Smooth muscle cell (in vitro differentiated cells): ENCODE results near the gene CLTC. TPM values are rescaled to one million over a fixed set of nuclear protein-coding genes. Genes with fewer than 3 reads are reported as not detected.

Experiments used
- DNase-seq: peaks from one replicate; lab custom pipeline; 2025; ENCODE audit not compliant: unreplicated experiment; lab: John Stamatoyannopoulos, UW
- H2AFZ ChIP-seq: fragments of 200-600 bp; sonication (generic); 2 replicates; pipeline ENCODE4 v1.6.0; 2016; ENCODE audit warnings: antibody characterized with exemption, low read depth, mild to moderate bottlenecking
- H3F3A ChIP-seq: fragments of 200-600 bp; sonication (generic); 2 replicates; pipeline ENCODE4 v1.6.0; 2017; ENCODE audit warnings: antibody characterized with exemption, low read depth
- H3K27ac ChIP-seq: fragments of 200-600 bp; sonication (generic); 2 replicates; pipeline ENCODE4 v1.5.1; 2016; ENCODE audit warnings: low read depth, mild to moderate bottlenecking
- H3K27me3 ChIP-seq: fragments of 200-600 bp; sonication (generic); 2 replicates; pipeline ENCODE4 v1.6.1; 2016; ENCODE audit warnings: low read depth, mild to moderate bottlenecking
- H3K36me3 ChIP-seq: fragments of 200-600 bp; sonication (generic); 2 replicates; pipeline ENCODE4 v1.5.1; 2016; ENCODE audit warnings: low read depth
- H3K4me1 ChIP-seq: fragments of 200-600 bp; sonication (generic); 2 replicates; pipeline ENCODE4 v1.5.1; 2016; ENCODE audit warnings: low read depth
- H3K4me2 ChIP-seq: fragments of 200-600 bp; sonication (generic); 2 replicates; pipeline ENCODE4 v1.6.0; 2016; ENCODE audit warnings: mild to moderate bottlenecking
- H3K4me3 ChIP-seq: fragments of 200-600 bp; sonication (generic); 2 replicates; pipeline ENCODE4 v1.5.1; 2016; ENCODE audit warnings: mild to moderate bottlenecking
- H3K79me2 ChIP-seq: fragments of 200-600 bp; sonication (generic); 2 replicates; pipeline ENCODE4 v1.6.0; 2016; ENCODE audit warnings: low read depth, mild to moderate bottlenecking
- H3K9ac ChIP-seq: fragments of 200-600 bp; sonication (generic); 2 replicates; pipeline ENCODE4 v1.6.0; 2016; ENCODE audit warnings: low read depth
- H3K9me3 ChIP-seq: fragments of 200-600 bp; sonication (generic); replicated peaks from 2 replicates; pipeline ENCODE4 v1.5.1; 2016; ENCODE audit warnings: low read depth
- H4K20me1 ChIP-seq: fragments of 200-600 bp; sonication (generic); 2 replicates; pipeline ENCODE4 v1.6.0; 2016; ENCODE audit warnings: low read depth
- CTCF ChIP-seq: fragments of 200-600 bp; sonication (generic); IDR thresholded peaks from 2 replicates; pipeline ENCODE4 v1.5.1; 2017; ENCODE audit warnings: borderline replicate concordance, mild to moderate bottlenecking, antibody characterized with exemption; ENCODE audit not compliant: insufficient read depth, poor library complexity, severe bottlenecking
- WGBS: methylation state at CpG from one replicate; pipeline ENCODE4 v1.1.7; 2016; ENCODE audit warnings: low lambda C conversion rate; 5-methylcytosine and 5-hydroxymethylcytosine counted together
- polyA plus RNA-seq: library from polyadenylated mRNA; unstranded; fragments of >200 nt; fragmentation: Nextera tagmentation; extraction: Ambion mirVana; gene quantifications from 2 replicates; pipeline ENCODE4 v1.2.1, GENCODE V29; 2016
- total RNA-seq: library from RNA; depleted of rRNA; stranded (reverse); fragments of >200 nt; gene quantifications from 2 replicates; pipeline ENCODE4 v1.2.3, GENCODE V29; 2014

Gene CLTC
- total and polyA plus RNA-seq, 2 experiments from 2014 or later, result 102 to 362 TPM

GRCh38 chr17:59684967-59685366 lies 65.3 kb downstream of the CLTC start:
- Histone ChIP-seq H4K20me1 (peaks cover 67% of the 10 kb centered on the region), H3K27ac (peak overlapping the region; percentile 9), H3K36me3 (peaks cover 69% of the 10 kb centered on the region), H3K79me2 (peaks cover 62% of the 10 kb centered on the region), H3K27me3 (no peaks in the 10 kb centered on the region), H3K4me3 (no peak overlapping the region), H3K4me2 (no peak overlapping the region), H3K9ac (no peak overlapping the region), H3K9me3 (no peaks in the 10 kb centered on the region), H3F3A (peaks cover 31% of the 10 kb centered on the region), H3K4me1 (no peaks in the 10 kb centered on the region), H2AFZ (no peak overlapping the region)
- DNase-seq, result no peak
- 88% methylated on average over 6 of the region's 6 CpGs for WGBS
- no peak for TF ChIP-seq CTCF

GRCh38 chr17:59688008-59688407 lies 68.3 kb downstream of the CLTC start:
- no peak overlapping the region for H2AFZ ChIP-seq
- peaks cover 71% of the 10 kb centered on the region for H4K20me1 ChIP-seq
- H3K9ac ChIP-seq, result no peak overlapping the region
- H3F3A ChIP-seq, result peaks cover 39% of the 10 kb centered on the region
- no peaks in the 10 kb centered on the region for H3K4me1 ChIP-seq
- peaks cover 71% of the 10 kb centered on the region for H3K36me3 ChIP-seq
- no peaks in the 10 kb centered on the region for H3K27me3 ChIP-seq
- 88% methylated on average over 1 of the region's 1 CpG for WGBS
- no peak overlapping the region for H3K4me2 ChIP-seq
- no peak overlapping the region for H3K4me3 ChIP-seq
- H3K79me2 ChIP-seq, result peaks cover 75% of the 10 kb centered on the region
- no peak for DNase-seq
- H3K9me3 ChIP-seq, result no peaks in the 10 kb centered on the region
- TF ChIP-seq CTCF, result no peak
- H3K27ac ChIP-seq, result peak overlapping the region; percentile 42

- DNase-seq, result no peak
- no peak overlapping the region for H3K9ac ChIP-seq
Measured at GRCh38 chr17:59688496-59688895, 68.8 kb downstream of the CLTC start.

More at GRCh38 chr17:59688496-59688895, 68.8 kb downstream of the CLTC start:
- Histone ChIP-seq H4K20me1 (peaks cover 68% of the 10 kb centered on the region), H3K9me3 (no peaks in the 10 kb centered on the region), H3K4me2 (no peak overlapping the region), H3K4me1 (no peaks in the 10 kb centered on the region), H3K36me3 (peaks cover 67% of the 10 kb centered on the region), H2AFZ (no peak overlapping the region), H3K27me3 (no peaks in the 10 kb centered on the region), H3K4me3 (no peak overlapping the region), H3F3A (peaks cover 35% of the 10 kb centered on the region), H3K27ac (peak overlapping the region; percentile 42), H3K79me2 (peaks cover 76% of the 10 kb centered on the region)
- 100% methylated on average over 2 of the region's 2 CpGs for WGBS
- no peak for TF ChIP-seq CTCF
